ENCODE data around the gene SLC7A6.

SLC7A6 gene

GRCh38 chr16:68223072-68223471, 41.3 kb upstream of the SLC7A6 start:
- no peak overlapping the region for H3K4me3 ChIP-seq (ENCODE audit: low read depth, low read length)
- TF ChIP-seq CTCF (conservative IDR thresholded peaks at IDR 0.05; ENCODE audit: low read depth, low read length), result no peak
- DNase-seq (ENCODE audit: low read depth), result no peak

GRCh38 chr16:68226116-68226515, 38.2 kb upstream of the SLC7A6 start:
- DNase-seq (ENCODE audit: low read depth), result no peak
- H3K4me3 ChIP-seq (ENCODE audit: low read depth, low read length), result no peak overlapping the region
- TF ChIP-seq CTCF (conservative IDR thresholded peaks at IDR 0.05; ENCODE audit: low read depth, low read length), result no peak

- TF ChIP-seq CTCF (conservative IDR thresholded peaks at IDR 0.05; ENCODE audit: low read depth, low read length), result no peak
- no peak overlapping the region for H3K4me3 ChIP-seq (ENCODE audit: low read depth, low read length)
- no peak for DNase-seq (ENCODE audit: low read depth)
Observed at GRCh38 chr16:68227183-68227793, 37.0 kb upstream of the SLC7A6 start.

GRCh38 chr16:68227850-68228553, 36.3 kb upstream of the SLC7A6 start:
- H3K4me3 ChIP-seq (ENCODE audit: low read depth, low read length), result no peak overlapping the region
- TF ChIP-seq CTCF (conservative IDR thresholded peaks at IDR 0.05; ENCODE audit: low read depth, low read length), result no peak
- DNase-seq (ENCODE audit: low read depth), result no peak

GRCh38 chr16:68228652-68229051, 35.7 kb upstream of the SLC7A6 start:
- TF ChIP-seq CTCF (conservative IDR thresholded peaks at IDR 0.05; ENCODE audit: low read depth, low read length), result no peak
- DNase-seq (ENCODE audit: low read depth), result no peak
- no peak overlapping the region for H3K4me3 ChIP-seq (ENCODE audit: low read depth, low read length)

GRCh38 chr16:68229431-68230175, 34.7 kb upstream of the SLC7A6 start:
- no peak overlapping the region for H3K4me3 ChIP-seq (ENCODE audit: low read depth, low read length)
- peak; percentile 91 for TF ChIP-seq CTCF (conservative IDR thresholded peaks at IDR 0.05; ENCODE audit: low read depth, low read length)
- peak; percentile 72 for DNase-seq (ENCODE audit: low read depth)

Data from choroid plexus epithelial cell (primary cell).